ENCODE measurements around the gene AKAP5. TPM values are rescaled to one million over a fixed set of nuclear protein-coding genes. Genes with fewer than 3 reads are reported as not detected.

The AKAP5 gene
- polyA plus RNA-seq, 3 donors = not detected

DNA sequence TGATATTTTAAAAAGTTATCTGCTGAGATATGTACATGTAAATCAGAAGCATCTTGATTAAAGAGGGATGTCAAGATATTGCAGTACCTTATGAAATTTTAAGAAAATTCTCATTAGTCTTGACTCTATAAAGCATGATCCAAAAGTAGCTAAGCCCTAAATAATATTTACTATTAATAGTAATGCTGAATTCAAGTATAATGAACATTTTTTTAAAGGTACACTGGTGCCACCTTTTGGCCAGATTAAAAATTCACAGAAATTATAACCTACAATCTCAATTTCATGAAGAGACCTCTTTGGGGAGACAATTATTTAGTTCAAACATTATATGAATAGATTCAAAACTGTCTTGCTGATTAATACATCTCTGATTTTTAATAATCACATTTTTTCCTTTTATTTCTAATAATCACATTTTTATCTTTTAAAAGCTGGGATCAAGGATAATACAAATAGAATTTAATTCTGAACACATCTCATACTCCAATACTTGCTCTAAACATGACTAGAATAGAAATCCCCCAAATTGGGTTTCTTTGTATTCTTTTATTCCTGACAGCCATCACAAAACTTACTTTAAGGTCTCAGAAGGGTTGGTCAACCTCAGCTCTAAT lies 13.4 kb downstream of the AKAP5 start:
- Mint-ChIP-seq H3K4me3 (no peak overlapping the region), H3K36me3 (peaks cover 4 to 18% of the 10 kb centered on the region in 2 donors)
- H3K9me3 ChIP-seq (replicated peaks in 1 of 2; ENCODE audit: control insufficient read depth in 1 of 2, insufficient read depth in 1 of 2, low read length in 2 of 2) = no peaks in the 10 kb centered on the region

DNA sequence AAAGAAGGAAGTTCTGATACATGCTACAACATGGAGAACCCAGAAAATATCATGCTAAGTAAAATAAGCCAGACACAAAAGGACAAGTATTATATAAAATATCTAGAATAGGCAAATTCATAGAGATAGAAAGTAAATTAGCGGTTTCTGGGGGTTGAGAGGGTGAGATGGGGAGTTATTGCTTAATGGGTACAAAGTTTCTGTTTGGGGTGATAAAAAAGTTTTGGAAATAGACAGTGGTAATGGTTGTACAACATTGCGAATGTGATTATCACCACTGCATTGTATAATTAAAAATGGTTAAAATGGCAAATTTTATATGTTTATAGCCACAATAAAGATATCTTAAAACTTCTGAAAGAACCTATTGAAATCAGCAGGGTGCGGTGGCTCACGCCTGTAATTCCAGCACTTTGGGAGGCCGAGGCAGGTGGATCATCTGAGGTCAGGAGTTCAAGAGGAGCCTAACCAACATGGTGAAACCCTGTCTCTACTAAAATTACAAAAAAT lies 23.3 kb downstream of the AKAP5 start:
- WGBS (ENCODE audit: insufficient coverage) = no CpG with 5 or more reads among the region's 5 CpGs
- H3K27ac Mint-ChIP-seq = no peak overlapping the region

More for the DNA sequence above, 13.4 kb downstream of the AKAP5 start:
- no peaks in the 10 kb centered on the region for H3K79me2 ChIP-seq (ENCODE audit: insufficient read depth, low read length)
- H3K27ac ChIP-seq (ENCODE audit: low read depth in 1 of 2, low read length in 2 of 2) = no peak overlapping the region
- TF ChIP-seq, protein P1, sequence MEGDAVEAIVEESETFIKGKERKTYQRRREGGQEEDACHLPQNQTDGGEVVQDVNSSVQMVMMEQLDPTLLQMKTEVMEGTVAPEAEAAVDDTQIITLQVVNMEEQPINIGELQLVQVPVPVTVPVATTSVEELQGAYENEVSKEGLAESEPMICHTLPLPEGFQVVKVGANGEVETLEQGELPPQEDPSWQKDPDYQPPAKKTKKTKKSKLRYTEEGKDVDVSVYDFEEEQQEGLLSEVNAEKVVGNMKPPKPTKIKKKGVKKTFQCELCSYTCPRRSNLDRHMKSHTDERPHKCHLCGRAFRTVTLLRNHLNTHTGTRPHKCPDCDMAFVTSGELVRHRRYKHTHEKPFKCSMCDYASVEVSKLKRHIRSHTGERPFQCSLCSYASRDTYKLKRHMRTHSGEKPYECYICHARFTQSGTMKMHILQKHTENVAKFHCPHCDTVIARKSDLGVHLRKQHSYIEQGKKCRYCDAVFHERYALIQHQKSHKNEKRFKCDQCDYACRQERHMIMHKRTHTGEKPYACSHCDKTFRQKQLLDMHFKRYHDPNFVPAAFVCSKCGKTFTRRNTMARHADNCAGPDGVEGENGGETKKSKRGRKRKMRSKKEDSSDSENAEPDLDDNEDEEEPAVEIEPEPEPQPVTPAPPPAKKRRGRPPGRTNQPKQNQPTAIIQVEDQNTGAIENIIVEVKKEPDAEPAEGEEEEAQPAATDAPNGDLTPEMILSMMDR (IDR thresholded peaks at IDR 0.05) = peak; percentile 70
- H3K4me3 ChIP-seq (replicated peaks in 1 of 3; ENCODE audit: low read depth in 2 of 3, low read length in 3 of 3) = no peak overlapping the region
- H2AFZ ChIP-seq (ENCODE audit: insufficient read depth, low read depth, low read length, poor library complexity, severe bottlenecking) = no peak overlapping the region
- Mint-ChIP-seq H3K27me3 (ENCODE audit: low read depth in 3 of 3) (no peaks in the 10 kb centered on the region), H3K9me3 (no peaks in the 10 kb centered on the region), H3K27ac (no peak overlapping the region), H3K4me1 (no peaks in the 10 kb centered on the region)
- no peaks in the 10 kb centered on the region for H4K20me1 ChIP-seq (ENCODE audit: insufficient read depth, low read length)
- no peaks in the 10 kb centered on the region for H3K27me3 ChIP-seq (ENCODE audit: control insufficient read depth in 2 of 2, insufficient read depth in 2 of 2, low read length in 2 of 2)
- H3K9ac ChIP-seq (ENCODE audit: insufficient read depth, low read length, poor library complexity, severe bottlenecking) = no peak overlapping the region
- H3K4me2 ChIP-seq (replicated peaks; ENCODE audit: extremely low read depth, low read length, poor library complexity, severe bottlenecking) = no peak overlapping the region
- H3K4me1 ChIP-seq (ENCODE audit: control insufficient read depth in 1 of 2, insufficient read depth in 2 of 2, low read length in 2 of 2) = no peaks in the 10 kb centered on the region
- intact Hi-C loops (cut with micrococcal nuclease) = no loop called here
- H3K36me3 ChIP-seq (replicated peaks in 1 of 2; ENCODE audit: control insufficient read depth in 1 of 2, insufficient read depth in 2 of 2, low read length in 2 of 2) = no peaks in the 10 kb centered on the region
- no peak for DNase-seq

More for the DNA sequence above, 23.3 kb downstream of the AKAP5 start:
- Mint-ChIP-seq H3K36me3 (peaks cover 43 to 45% of the 10 kb centered on the region in 2 donors), H3K4me3 (no peak overlapping the region), H3K4me1 (no peaks in the 10 kb centered on the region), H3K27me3 (ENCODE audit: low read depth in 3 of 3) (no peaks in the 10 kb centered on the region), H3K9me3 (no peaks in the 10 kb centered on the region)
- Histone ChIP-seq H3K4me2 (replicated peaks; ENCODE audit: extremely low read depth, low read length, poor library complexity, severe bottlenecking) (no peak overlapping the region), H3K27ac (ENCODE audit: low read depth in 1 of 2, low read length in 2 of 2) (no peak overlapping the region), H3K4me3 (replicated peaks in 1 of 3; ENCODE audit: low read depth in 2 of 3, low read length in 3 of 3) (no peak overlapping the region), H3K4me1 (ENCODE audit: control insufficient read depth in 1 of 2, insufficient read depth in 2 of 2, low read length in 2 of 2) (no peaks in the 10 kb centered on the region), H4K20me1 (ENCODE audit: insufficient read depth, low read length) (no peaks in the 10 kb centered on the region), H3K79me2 (ENCODE audit: insufficient read depth, low read length) (no peaks in the 10 kb centered on the region), H2AFZ (ENCODE audit: insufficient read depth, low read depth, low read length, poor library complexity, severe bottlenecking) (no peak overlapping the region), H3K9ac (ENCODE audit: insufficient read depth, low read length, poor library complexity, severe bottlenecking) (no peak overlapping the region), H3K27me3 (ENCODE audit: control insufficient read depth in 2 of 2, insufficient read depth in 2 of 2, low read length in 2 of 2) (no peaks in the 10 kb centered on the region), H3K9me3 (replicated peaks in 1 of 2; ENCODE audit: control insufficient read depth in 1 of 2, insufficient read depth in 1 of 2, low read length in 2 of 2) (no peaks in the 10 kb centered on the region), H3K36me3 (replicated peaks in 1 of 2; ENCODE audit: control insufficient read depth in 1 of 2, insufficient read depth in 2 of 2, low read length in 2 of 2) (peaks cover 33 to 56% of the 10 kb centered on the region in 2 donors)
- DNase-seq = no peak
- intact Hi-C loops (cut with micrococcal nuclease) = no loop called here
- TF ChIP-seq, protein P1 (IDR thresholded peaks at IDR 0.05) = no peak
